GDM1 (cell line): Measurements from ENCODE around the gene TXNDC17.
A peak's percentile ranks its signal among the peaks of the same experiment; 100 is the strongest.
"Not testable (repeated sequence)": the region's sequence is repeated elsewhere in the genome, so short reads cannot be mapped to it uniquely, and the experiment has no call there.

Experiments used
- DNase-seq: peaks from one replicate; lab custom pipeline; 2025; lab: John Stamatoyannopoulos, UW

TXNDC17 gene

GRCh38 chr17:6661464-6661848 is 20.6 kb downstream of the TXNDC17 start:
- no peak for DNase-seq

- DNase-seq: not testable (repeated sequence)
These were observed 22.3 kb downstream of the TXNDC17 start for GRCh38 chr17:6663200-6663599.

GRCh38 chr17:6666077-6666521 is 25.2 kb downstream of the TXNDC17 start:
- DNase-seq: peak; percentile 46

GRCh38 chr17:6666557-6666956 is 25.7 kb downstream of the TXNDC17 start:
- no peak for DNase-seq

- DNase-seq: no peak
These were observed 26.7 kb downstream of the TXNDC17 start for GRCh38 chr17:6667516-6667915.

GRCh38 chr17:6668219-6668618 is 27.4 kb downstream of the TXNDC17 start:
- DNase-seq: no peak

- no peak for DNase-seq
These were observed 28.0 kb downstream of the TXNDC17 start for GRCh38 chr17:6668727-6669425.

GRCh38 chr17:6669479-6670212 is 28.8 kb downstream of the TXNDC17 start:
- no peak for DNase-seq

GRCh38 chr17:6670571-6670970 is 29.7 kb downstream of the TXNDC17 start:
- no peak for DNase-seq

- DNase-seq: no peak
These were observed 30.1 kb downstream of the TXNDC17 start for GRCh38 chr17:6670999-6671398.

GRCh38 chr17:6671431-6671830 is 30.6 kb downstream of the TXNDC17 start:
- no peak for DNase-seq

- no peak for DNase-seq
These were observed 33.7 kb downstream of the TXNDC17 start for GRCh38 chr17:6674586-6674985.

GRCh38 chr17:6675201-6675825 is 34.5 kb downstream of the TXNDC17 start:
- DNase-seq: no peak

- DNase-seq: no peak
These were observed 35.9 kb downstream of the TXNDC17 start for GRCh38 chr17:6676802-6677157.

GRCh38 chr17:6677158-6677831 is 36.4 kb downstream of the TXNDC17 start:
- DNase-seq: peak; percentile 38

- no peak for DNase-seq
These were observed 37.1 kb downstream of the TXNDC17 start for GRCh38 chr17:6677946-6678345.

GRCh38 chr17:6679241-6679640 is 38.4 kb downstream of the TXNDC17 start:
- no peak for DNase-seq

GRCh38 chr17:6681176-6681575 is 40.3 kb downstream of the TXNDC17 start:
- no peak for DNase-seq

GRCh38 chr17:6681671-6682070 is 40.8 kb downstream of the TXNDC17 start:
- DNase-seq: no peak

- DNase-seq: no peak
These were observed 41.5 kb downstream of the TXNDC17 start for GRCh38 chr17:6682339-6682738.

GRCh38 chr17:6683081-6683684 is 42.3 kb downstream of the TXNDC17 start:
- no peak for DNase-seq
